ENCODE results near the gene CLDN34. TPM values are rescaled to one million over a fixed set of nuclear protein-coding genes. Genes with fewer than 3 reads are reported as not detected.

CLDN34 gene
- total RNA-seq, 1 donor from 2014 or later, result not detected

- peak overlapping the region; percentile 67 for H3K4me3 Mint-ChIP-seq
- peaks cover 3% of the 10 kb centered on the region for H3K36me3 Mint-ChIP-seq (ENCODE audit: low read depth)
- peak; percentile 19 for DNase-seq (ENCODE audit: low spot score)
- H3K27me3 Mint-ChIP-seq (ENCODE audit: insufficient read depth), result peaks cover 3% of the 10 kb centered on the region
- peaks cover 40% of the 10 kb centered on the region for H3K4me1 Mint-ChIP-seq (ENCODE audit: low read depth)
- H3K9me3 Mint-ChIP-seq, result no peaks in the 10 kb centered on the region
- peak overlapping the region; percentile 95 for H3K27ac Mint-ChIP-seq
- intact Hi-C loops (cut with micrococcal nuclease), result loop anchor here (1.0 to 2.0 kb wide), 2 partner anchors 14 to 71 kb away; no protein-coding TSS in a partner anchor
These were observed 44.2 kb downstream of the CLDN34 start for GRCh38 chrX:10011261-10011931.

GRCh38 chrX:10011991-10012390 is 44.8 kb downstream of the CLDN34 start:
- H3K27ac Mint-ChIP-seq, result peak overlapping the region; percentile 95
- peaks cover 46% of the 10 kb centered on the region for H3K4me1 Mint-ChIP-seq (ENCODE audit: low read depth)
- H3K36me3 Mint-ChIP-seq (ENCODE audit: low read depth), result peaks cover 6% of the 10 kb centered on the region
- DNase-seq (ENCODE audit: low spot score), result no peak
- peak overlapping the region; percentile 67 for H3K4me3 Mint-ChIP-seq
- H3K27me3 Mint-ChIP-seq (ENCODE audit: insufficient read depth), result peaks cover under 1% of the 10 kb centered on the region
- intact Hi-C loops (cut with micrococcal nuclease), result loop anchor here (1.0 to 2.0 kb wide), 3 partner anchors 8 to 71 kb away; no protein-coding TSS in a partner anchor
- no peaks in the 10 kb centered on the region for H3K9me3 Mint-ChIP-seq

- Mint-ChIP-seq H3K27ac (peak overlapping the region; percentile 70), H3K4me3 (peak overlapping the region; percentile 54), H3K4me1 (ENCODE audit: low read depth) (peaks cover 55% of the 10 kb centered on the region), H3K9me3 (no peaks in the 10 kb centered on the region), H3K36me3 (ENCODE audit: low read depth) (peaks cover 8% of the 10 kb centered on the region), H3K27me3 (ENCODE audit: insufficient read depth) (no peaks in the 10 kb centered on the region)
- peak; percentile 72 for DNase-seq (ENCODE audit: low spot score)
- intact Hi-C loops (cut with micrococcal nuclease), result no loop called here
These were observed 47.5 kb downstream of the CLDN34 start for GRCh38 chrX:10014462-10015354.

GRCh38 chrX:10015355-10015722 is 48.2 kb downstream of the CLDN34 start:
- peaks cover 49% of the 10 kb centered on the region for H3K4me1 Mint-ChIP-seq (ENCODE audit: low read depth)
- intact Hi-C loops (cut with micrococcal nuclease), result no loop called here
- H3K27ac Mint-ChIP-seq, result no peak overlapping the region
- no peak for DNase-seq (ENCODE audit: low spot score)
- H3K36me3 Mint-ChIP-seq (ENCODE audit: low read depth), result peaks cover 8% of the 10 kb centered on the region
- H3K4me3 Mint-ChIP-seq, result no peak overlapping the region
- no peaks in the 10 kb centered on the region for H3K9me3 Mint-ChIP-seq
- no peaks in the 10 kb centered on the region for H3K27me3 Mint-ChIP-seq (ENCODE audit: insufficient read depth)

GRCh38 chrX:10015723-10016518 is 48.8 kb downstream of the CLDN34 start:
- Mint-ChIP-seq H3K4me1 (ENCODE audit: low read depth) (peaks cover 43% of the 10 kb centered on the region), H3K27me3 (ENCODE audit: insufficient read depth) (no peaks in the 10 kb centered on the region), H3K36me3 (ENCODE audit: low read depth) (peaks cover 8% of the 10 kb centered on the region), H3K4me3 (peak overlapping the region; percentile 92), H3K27ac (peak overlapping the region; percentile 91), H3K9me3 (no peaks in the 10 kb centered on the region)
- DNase-seq (ENCODE audit: low spot score), result no peak
- intact Hi-C loops (cut with micrococcal nuclease), result no loop called here

DNA sequence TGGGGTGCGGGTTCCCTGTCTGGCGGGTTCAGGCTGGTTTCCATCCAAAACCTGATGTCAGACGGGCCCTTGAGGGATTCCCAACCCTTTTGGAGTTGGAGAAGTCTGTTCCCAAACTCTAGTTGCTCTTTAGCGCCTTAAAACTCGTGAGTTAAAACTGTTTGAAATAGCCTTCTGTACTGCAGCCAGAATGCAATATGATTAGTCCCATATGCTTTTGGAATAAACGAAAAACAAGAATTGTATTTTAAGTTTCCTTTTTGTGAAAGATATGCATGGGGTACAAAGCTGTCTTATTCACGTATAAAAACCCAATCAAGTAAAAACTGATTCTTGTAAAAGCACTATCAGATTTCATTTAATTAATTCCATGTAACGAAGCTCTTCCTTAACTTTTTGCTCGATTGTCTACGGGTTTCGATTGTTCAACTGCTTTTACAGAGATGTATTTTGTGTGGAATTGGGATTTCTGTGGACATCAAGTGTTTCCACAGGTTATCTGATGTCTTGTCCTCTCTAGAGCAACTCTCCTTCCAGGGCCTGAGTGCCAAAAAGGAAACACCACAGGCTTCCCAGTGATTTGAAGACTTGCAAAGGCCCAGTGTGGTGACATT is 49.5 kb downstream of the CLDN34 start:
- H3K4me1 Mint-ChIP-seq (ENCODE audit: low read depth), result peaks cover 41% of the 10 kb centered on the region
- H3K9me3 Mint-ChIP-seq, result no peaks in the 10 kb centered on the region
- peak overlapping the region; percentile 92 for H3K4me3 Mint-ChIP-seq
- DNase-seq (ENCODE audit: low spot score), result no peak
- H3K27ac Mint-ChIP-seq, result peak overlapping the region; percentile 91
- intact Hi-C loops (cut with micrococcal nuclease), result no loop called here
- H3K27me3 Mint-ChIP-seq (ENCODE audit: insufficient read depth), result no peaks in the 10 kb centered on the region
- peaks cover 11% of the 10 kb centered on the region for H3K36me3 Mint-ChIP-seq (ENCODE audit: low read depth)

GRCh38 chrX:10017872-10018271 is 50.7 kb downstream of the CLDN34 start:
- Mint-ChIP-seq H3K27me3 (ENCODE audit: insufficient read depth) (no peaks in the 10 kb centered on the region), H3K9me3 (no peaks in the 10 kb centered on the region), H3K4me3 (peak overlapping the region; percentile 92), H3K4me1 (ENCODE audit: low read depth) (peaks cover 34% of the 10 kb centered on the region), H3K27ac (no peak overlapping the region), H3K36me3 (ENCODE audit: low read depth) (peaks cover 10% of the 10 kb centered on the region)
- DNase-seq (ENCODE audit: low spot score), result no peak
- intact Hi-C loops (cut with micrococcal nuclease), result no loop called here

Other genes with a start within 250 kb of the CLDN34 start
- not detected in 2 replicates for gene GPR143, start 201.5 kb upstream of the CLDN34 start, total RNA-seq
- not detected in 2 replicates for gene SHROOM2, start 180.9 kb upstream of the CLDN34 start, total RNA-seq
- gene CLCN4, start 189.6 kb downstream of the CLDN34 start, total RNA-seq, result not detected in 2 replicates

Data from activated T-helper 1 cell treated with anti-CD3 and anti-CD28 coated beads, Interleukin-12 subunit alpha, Interleukin-12 subunit beta, Interleukin-2, Interleukin-4 antibody, amounts not matched to agents 30 ng/mL and 10 ng/mL and 1 ng/mL, durations not matched to agents 14 hours and 24 hours and 36 hours (primary cell).